Measurements from ENCODE around the gene NPHP4.

The NPHP4 gene

DNA sequence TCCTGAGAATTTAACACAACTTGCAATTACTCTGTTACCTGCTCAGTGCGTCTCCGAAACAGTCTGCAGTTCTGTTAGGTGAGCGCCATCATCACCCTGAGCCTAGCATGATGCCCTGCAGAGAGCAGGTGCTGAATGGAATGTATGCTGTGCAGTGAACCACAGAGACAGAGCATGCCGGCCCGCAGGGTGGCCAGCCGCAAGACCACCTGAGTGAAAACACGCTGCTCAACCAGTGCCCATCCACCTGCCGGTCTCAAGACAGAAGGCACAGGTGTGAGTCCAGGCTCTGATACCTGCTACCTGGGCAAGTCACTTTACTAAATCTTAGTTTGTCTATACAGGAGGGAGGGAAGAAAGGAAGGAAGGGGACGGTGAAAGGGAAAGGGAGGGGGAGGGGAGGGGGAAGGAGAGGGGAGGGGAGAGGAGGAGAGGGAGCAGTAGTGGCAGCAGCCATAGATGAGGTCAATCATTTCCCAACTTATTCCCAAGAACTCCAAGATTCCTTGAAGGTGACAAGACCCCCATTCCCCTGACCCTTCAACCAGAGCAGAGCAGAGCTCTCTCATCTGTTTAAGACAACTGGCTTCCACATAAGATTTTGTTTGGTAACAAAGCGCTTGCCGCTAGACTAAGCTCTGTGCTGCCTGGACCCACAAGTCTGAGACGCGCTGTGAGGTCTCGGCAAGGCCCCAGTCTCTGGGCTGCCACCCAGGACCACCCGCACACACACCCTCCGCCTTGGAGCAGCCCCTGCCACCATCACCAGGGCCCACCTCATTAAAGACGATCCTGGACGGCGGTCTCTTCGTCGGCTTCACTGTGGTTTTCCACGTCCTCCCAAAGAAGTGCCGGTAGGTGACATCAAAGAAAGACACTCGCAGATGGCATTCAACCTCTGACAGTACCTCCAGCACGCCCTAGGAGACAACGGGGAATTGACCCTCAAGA is 14.5 kb downstream of the NPHP4 start:
- Histone ChIP-seq H3K9me3 (replicated peaks; ENCODE audit: insufficient read depth, low read length) (no peaks in the 10 kb centered on the region), H4K20me1 (ENCODE audit: insufficient read depth, low read length) (no peaks in the 10 kb centered on the region), H2AFZ (ENCODE audit: low read length) (no peak overlapping the region), H3K4me2 (ENCODE audit: low read depth, low read length) (no peak overlapping the region), H3K27ac (ENCODE audit: low read length) (no peak overlapping the region), H3K27me3 (replicated peaks; ENCODE audit: insufficient read depth, low read length) (no peaks in the 10 kb centered on the region), H3K9ac (ENCODE audit: low read length) (no peak overlapping the region), H3K9me2 (replicated peaks; ENCODE audit: insufficient read depth, low read length) (no peaks in the 10 kb centered on the region), H3F3A (ENCODE audit: insufficient read depth, low read length) (no peaks in the 10 kb centered on the region), H3K4me3 (ENCODE audit: low read length) (no peak overlapping the region), H3K4me1 (ENCODE audit: low read length) (no peaks in the 10 kb centered on the region), H3K36me3 (replicated peaks; ENCODE audit: insufficient read depth, low read length) (no peaks in the 10 kb centered on the region), H3K79me2 (ENCODE audit: low read length) (no peaks in the 10 kb centered on the region)
- no peak for TF ChIP-seq EZH2 (optimal IDR thresholded peaks at IDR 0.05; ENCODE audit: low read depth, low read length)
- TF ChIP-seq CTCF (IDR thresholded peaks at IDR 0.05; ENCODE audit: low read length) = no peak
- no peak for TF ChIP-seq EZH2phosphoT487 (IDR thresholded peaks at IDR 0.05; ENCODE audit: low read length)
- DNase-seq = no peak

DNA sequence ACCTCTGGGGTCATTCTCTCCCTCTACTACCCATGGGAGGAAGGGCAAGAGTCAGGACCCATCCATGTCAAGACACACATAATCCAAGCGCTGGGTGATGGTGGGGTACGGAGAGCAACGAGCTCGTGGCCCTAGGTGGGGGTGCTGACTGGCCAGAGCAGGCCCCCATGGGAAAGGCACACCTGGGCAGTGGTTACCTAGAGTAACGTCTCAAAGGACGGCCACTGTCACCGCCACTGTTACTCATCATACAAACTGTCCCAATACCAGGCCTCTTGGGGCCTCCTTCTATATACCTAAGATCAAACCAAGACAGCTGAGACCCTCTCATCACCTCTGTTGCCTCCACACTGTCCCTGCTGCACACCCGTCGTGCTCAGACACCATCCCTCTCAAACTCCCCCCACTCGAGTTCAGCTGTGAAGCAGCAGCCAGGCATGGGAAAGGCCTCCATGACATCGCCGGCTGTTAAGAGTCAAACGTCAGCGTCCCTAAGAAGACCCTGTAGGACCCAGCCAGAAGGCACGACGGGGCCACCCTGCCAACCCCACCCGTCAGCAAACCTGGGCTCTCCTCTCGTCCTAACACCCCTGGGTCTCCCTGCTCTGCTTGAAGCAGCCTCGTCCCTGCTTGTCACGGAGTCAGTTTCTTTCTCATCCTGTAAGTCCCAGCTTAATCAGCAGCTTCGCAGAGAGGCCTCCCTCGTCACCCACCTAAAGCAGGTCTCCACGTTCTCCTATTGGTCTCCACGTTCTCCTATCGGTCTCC is 15.3 kb downstream of the NPHP4 start:
- Histone ChIP-seq H3F3A (ENCODE audit: insufficient read depth, low read length) (no peaks in the 10 kb centered on the region), H3K27ac (ENCODE audit: low read length) (no peak overlapping the region), H3K79me2 (ENCODE audit: low read length) (no peaks in the 10 kb centered on the region), H3K4me3 (ENCODE audit: low read length) (no peak overlapping the region), H3K4me2 (ENCODE audit: low read depth, low read length) (no peak overlapping the region), H3K36me3 (replicated peaks; ENCODE audit: insufficient read depth, low read length) (no peaks in the 10 kb centered on the region), H3K9ac (ENCODE audit: low read length) (no peak overlapping the region), H2AFZ (ENCODE audit: low read length) (no peak overlapping the region), H4K20me1 (ENCODE audit: insufficient read depth, low read length) (no peaks in the 10 kb centered on the region), H3K9me3 (replicated peaks; ENCODE audit: insufficient read depth, low read length) (no peaks in the 10 kb centered on the region), H3K27me3 (replicated peaks; ENCODE audit: insufficient read depth, low read length) (no peaks in the 10 kb centered on the region), H3K4me1 (ENCODE audit: low read length) (no peaks in the 10 kb centered on the region), H3K9me2 (replicated peaks; ENCODE audit: insufficient read depth, low read length) (no peaks in the 10 kb centered on the region)
- DNase-seq = no peak
- TF ChIP-seq EZH2 (optimal IDR thresholded peaks at IDR 0.05; ENCODE audit: low read depth, low read length) = no peak
- TF ChIP-seq EZH2phosphoT487 (IDR thresholded peaks at IDR 0.05; ENCODE audit: low read length) = no peak
- no peak for TF ChIP-seq CTCF (IDR thresholded peaks at IDR 0.05; ENCODE audit: low read length)

GRCh38 chr1:5976231-5976630 is 16.0 kb downstream of the NPHP4 start:
- Histone ChIP-seq H3K27me3 (replicated peaks; ENCODE audit: insufficient read depth, low read length) (no peaks in the 10 kb centered on the region), H3K79me2 (ENCODE audit: low read length) (no peaks in the 10 kb centered on the region), H2AFZ (ENCODE audit: low read length) (no peak overlapping the region), H3K4me3 (ENCODE audit: low read length) (no peak overlapping the region), H3K36me3 (replicated peaks; ENCODE audit: insufficient read depth, low read length) (no peaks in the 10 kb centered on the region), H3K9ac (ENCODE audit: low read length) (no peak overlapping the region), H3K9me3 (replicated peaks; ENCODE audit: insufficient read depth, low read length) (no peaks in the 10 kb centered on the region), H3K9me2 (replicated peaks; ENCODE audit: insufficient read depth, low read length) (no peaks in the 10 kb centered on the region), H3F3A (ENCODE audit: insufficient read depth, low read length) (no peaks in the 10 kb centered on the region), H3K27ac (ENCODE audit: low read length) (no peak overlapping the region), H3K4me1 (ENCODE audit: low read length) (no peaks in the 10 kb centered on the region), H3K4me2 (ENCODE audit: low read depth, low read length) (no peak overlapping the region), H4K20me1 (ENCODE audit: insufficient read depth, low read length) (no peaks in the 10 kb centered on the region)
- DNase-seq = no peak
- no peak for TF ChIP-seq CTCF (IDR thresholded peaks at IDR 0.05; ENCODE audit: low read length)
- no peak for TF ChIP-seq EZH2 (optimal IDR thresholded peaks at IDR 0.05; ENCODE audit: low read depth, low read length)
- TF ChIP-seq EZH2phosphoT487 (IDR thresholded peaks at IDR 0.05; ENCODE audit: low read length) = no peak

Measured in MM.1S (cell line).